Activated CD8-positive, alpha-beta T cell treated with anti-CD3 and anti-CD28 coated beads for 36 hours (primary cell): ENCODE results near the gene MAP3K21. TPM values are rescaled to one million over a fixed set of nuclear protein-coding genes. Genes with fewer than 3 reads are reported as not detected.

Experiments used
- ATAC-seq: fragments of 200-7000 bp; cut with Tn5 transposase; one replicate; pipeline ENCODE4 v1.10.0; 2021; ENCODE audit warnings: mild to moderate bottlenecking, moderate library complexity
- CTCF ChIA-PET: fragments of 350-600 bp; sonication (Branson Sonifier 250); formaldehyde crosslinking; loops from one replicate; lab custom pipeline; 2021; ENCODE audit warnings: antibody characterized with exemption; lab: Charles Lee
- POLR2A ChIA-PET: fragments of 350-600 bp; sonication (Branson Sonifier 250); formaldehyde crosslinking; loops from one replicate; lab custom pipeline; 2021; ENCODE audit warnings: antibody characterized with exemption; lab: Charles Lee
- DNase-seq: peaks from one replicate; pipeline ENCODE4 v3.0.0-alpha.2; 2020
- H3K27ac Mint-ChIP-seq: one replicate; pipeline ENCODE4 v1.8.0; 2021; ENCODE audit warnings: mild to moderate bottlenecking, mixed read lengths
- H3K27me3 Mint-ChIP-seq: one replicate; pipeline ENCODE4 v1.8.0; 2021; ENCODE audit warnings: mixed read lengths
- H3K36me3 Mint-ChIP-seq: one replicate; pipeline ENCODE4 v1.8.0; 2021; ENCODE audit warnings: low read depth, mixed read lengths
- H3K4me1 Mint-ChIP-seq: one replicate; pipeline ENCODE4 v1.8.0; 2021; ENCODE audit warnings: low read depth, mixed read lengths
- H3K4me3 Mint-ChIP-seq: one replicate; pipeline ENCODE4 v1.8.0; 2021; ENCODE audit warnings: mild to moderate bottlenecking, moderate library complexity, mixed read lengths
- H3K9me3 Mint-ChIP-seq: one replicate; pipeline ENCODE4 v1.8.0; 2021; ENCODE audit warnings: mixed read lengths
- CTCF ChIP-seq: fragments of 200-600 bp; IDR thresholded peaks from one replicate; pipeline ENCODE4 v1.8.0; 2022; ENCODE audit warnings: antibody characterized with exemption, mild to moderate bottlenecking
- intact Hi-C: fragments of 100-400 bp; cut with micrococcal nuclease; formaldehyde crosslinking; loops from one replicate; pipeline ENCODE4 v1.10.0; 2022
- total RNA-seq, 2 experiments: library from RNA; stranded (reverse); gene quantifications; one replicate each; pipeline ENCODE4 v1.2.3, GENCODE V29; 2021

MAP3K21 gene
- total RNA-seq, 2 experiments from 2014 or later: 2.7 to 3.2 TPM

GRCh38 chr1:233368789-233369130, 41.2 kb downstream of the MAP3K21 start:
- H3K4me1 Mint-ChIP-seq: no peaks in the 10 kb centered on the region
- no peak overlapping the region for H3K27ac Mint-ChIP-seq
- H3K4me3 Mint-ChIP-seq: no peak overlapping the region
- peaks cover 1% of the 10 kb centered on the region for H3K27me3 Mint-ChIP-seq
- DNase-seq (no peak), ATAC-seq (no peak)
- H3K36me3 Mint-ChIP-seq: no peaks in the 10 kb centered on the region
- ChIA-PET POLR2A (no interaction called here), CTCF (no interaction called here)
- H3K9me3 Mint-ChIP-seq: no peaks in the 10 kb centered on the region
- no peak for TF ChIP-seq CTCF
- intact Hi-C loops: no loop called here

- H3K27ac Mint-ChIP-seq: no peak overlapping the region
Measured at GRCh38 chr1:233372218-233373120, 44.9 kb downstream of the MAP3K21 start.

GRCh38 chr1:233373226-233373625, 45.7 kb downstream of the MAP3K21 start:
- Mint-ChIP-seq H3K36me3 (no peaks in the 10 kb centered on the region), H3K27me3 (no peaks in the 10 kb centered on the region), H3K4me1 (no peaks in the 10 kb centered on the region), H3K4me3 (no peak overlapping the region), H3K27ac (no peak overlapping the region), H3K9me3 (no peaks in the 10 kb centered on the region)
- TF ChIP-seq CTCF: no peak
- intact Hi-C loops: loop anchor here (2.0 kb wide), 1 partner anchor 76 kb away; no protein-coding TSS in a partner anchor
- ChIA-PET CTCF (interaction anchor here (1.4 kb wide), 1 partner anchor 9 kb away, joined by 9 read pairs; no protein-coding TSS in a partner anchor), POLR2A (no interaction called here)
- ATAC-seq (no peak), DNase-seq (no peak)

More at GRCh38 chr1:233372218-233373120, 44.9 kb downstream of the MAP3K21 start:
- peaks cover 1% of the 10 kb centered on the region for H3K27me3 Mint-ChIP-seq
- CTCF ChIA-PET: interaction anchor here (1.4 kb wide), 1 partner anchor 8 kb away, joined by 9 read pairs; no protein-coding TSS in a partner anchor
- DNase-seq (no peak), ATAC-seq (no peak)
- no peaks in the 10 kb centered on the region for H3K36me3 Mint-ChIP-seq
- POLR2A ChIA-PET: no interaction called here
- no peak overlapping the region for H3K4me3 Mint-ChIP-seq
- H3K9me3 Mint-ChIP-seq: no peaks in the 10 kb centered on the region
- intact Hi-C loops: loop anchor here (2.0 kb wide), 1 partner anchor 76 kb away; no protein-coding TSS in a partner anchor
- no peaks in the 10 kb centered on the region for H3K4me1 Mint-ChIP-seq
- TF ChIP-seq CTCF: no peak

GRCh38 chr1:233375653-233376052, 48.1 kb downstream of the MAP3K21 start:
- Mint-ChIP-seq H3K36me3 (no peaks in the 10 kb centered on the region), H3K4me3 (no peak overlapping the region), H3K4me1 (no peaks in the 10 kb centered on the region), H3K9me3 (no peaks in the 10 kb centered on the region), H3K27ac (no peak overlapping the region), H3K27me3 (no peaks in the 10 kb centered on the region)
- ATAC-seq (no peak), DNase-seq (no peak)
- TF ChIP-seq CTCF: no peak
- ChIA-PET CTCF (no interaction called here), POLR2A (no interaction called here)
- intact Hi-C loops: no loop called here
